ENCODE measurements around the gene CHST9.

DNA sequence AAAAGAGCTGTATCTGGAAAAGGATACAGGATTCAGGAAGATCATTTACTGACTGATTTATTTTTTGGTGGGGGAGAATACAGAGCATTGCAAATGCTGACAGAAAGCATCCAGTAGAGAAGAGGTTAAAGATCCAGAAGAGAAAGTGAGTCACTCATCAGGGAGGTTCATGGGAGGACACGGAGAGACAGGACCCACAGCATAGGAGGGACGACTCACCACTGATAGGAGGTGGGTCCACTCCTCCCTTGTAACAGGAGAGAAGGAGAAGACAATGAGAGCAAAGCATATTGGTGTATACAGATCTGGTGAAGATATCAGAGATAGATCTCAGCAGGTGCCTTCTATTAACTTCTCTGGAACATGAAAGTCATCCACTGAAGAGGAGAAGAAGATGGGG is 177.2 kb downstream of the CHST9 start:
- TF ChIP-seq, protein P1, sequence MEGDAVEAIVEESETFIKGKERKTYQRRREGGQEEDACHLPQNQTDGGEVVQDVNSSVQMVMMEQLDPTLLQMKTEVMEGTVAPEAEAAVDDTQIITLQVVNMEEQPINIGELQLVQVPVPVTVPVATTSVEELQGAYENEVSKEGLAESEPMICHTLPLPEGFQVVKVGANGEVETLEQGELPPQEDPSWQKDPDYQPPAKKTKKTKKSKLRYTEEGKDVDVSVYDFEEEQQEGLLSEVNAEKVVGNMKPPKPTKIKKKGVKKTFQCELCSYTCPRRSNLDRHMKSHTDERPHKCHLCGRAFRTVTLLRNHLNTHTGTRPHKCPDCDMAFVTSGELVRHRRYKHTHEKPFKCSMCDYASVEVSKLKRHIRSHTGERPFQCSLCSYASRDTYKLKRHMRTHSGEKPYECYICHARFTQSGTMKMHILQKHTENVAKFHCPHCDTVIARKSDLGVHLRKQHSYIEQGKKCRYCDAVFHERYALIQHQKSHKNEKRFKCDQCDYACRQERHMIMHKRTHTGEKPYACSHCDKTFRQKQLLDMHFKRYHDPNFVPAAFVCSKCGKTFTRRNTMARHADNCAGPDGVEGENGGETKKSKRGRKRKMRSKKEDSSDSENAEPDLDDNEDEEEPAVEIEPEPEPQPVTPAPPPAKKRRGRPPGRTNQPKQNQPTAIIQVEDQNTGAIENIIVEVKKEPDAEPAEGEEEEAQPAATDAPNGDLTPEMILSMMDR (IDR thresholded peaks at IDR 0.05; ENCODE audit: poor library complexity): no peak
- no peak for TF ChIP-seq EZH2 (IDR thresholded peaks at IDR 0.05; ENCODE audit: borderline replicate concordance)
- TF ChIP-seq EZH2phosphoT487 (IDR thresholded peaks at IDR 0.05; ENCODE audit: low read depth, severe bottlenecking, unreplicated experiment): no peak

Measured in hepatocyte (in vitro differentiated cells).